Islet precursor cell (in vitro differentiated cells): ENCODE measurements around the gene ASL.
"Not testable (repeated sequence)": the region's sequence is repeated elsewhere in the genome, so short reads cannot be mapped to it uniquely, and the experiment has no call there.

Experiments
- DNase-seq: peaks from one replicate; pipeline ENCODE4 v3.0.0-alpha.2; 2018

The ASL gene

DNA sequence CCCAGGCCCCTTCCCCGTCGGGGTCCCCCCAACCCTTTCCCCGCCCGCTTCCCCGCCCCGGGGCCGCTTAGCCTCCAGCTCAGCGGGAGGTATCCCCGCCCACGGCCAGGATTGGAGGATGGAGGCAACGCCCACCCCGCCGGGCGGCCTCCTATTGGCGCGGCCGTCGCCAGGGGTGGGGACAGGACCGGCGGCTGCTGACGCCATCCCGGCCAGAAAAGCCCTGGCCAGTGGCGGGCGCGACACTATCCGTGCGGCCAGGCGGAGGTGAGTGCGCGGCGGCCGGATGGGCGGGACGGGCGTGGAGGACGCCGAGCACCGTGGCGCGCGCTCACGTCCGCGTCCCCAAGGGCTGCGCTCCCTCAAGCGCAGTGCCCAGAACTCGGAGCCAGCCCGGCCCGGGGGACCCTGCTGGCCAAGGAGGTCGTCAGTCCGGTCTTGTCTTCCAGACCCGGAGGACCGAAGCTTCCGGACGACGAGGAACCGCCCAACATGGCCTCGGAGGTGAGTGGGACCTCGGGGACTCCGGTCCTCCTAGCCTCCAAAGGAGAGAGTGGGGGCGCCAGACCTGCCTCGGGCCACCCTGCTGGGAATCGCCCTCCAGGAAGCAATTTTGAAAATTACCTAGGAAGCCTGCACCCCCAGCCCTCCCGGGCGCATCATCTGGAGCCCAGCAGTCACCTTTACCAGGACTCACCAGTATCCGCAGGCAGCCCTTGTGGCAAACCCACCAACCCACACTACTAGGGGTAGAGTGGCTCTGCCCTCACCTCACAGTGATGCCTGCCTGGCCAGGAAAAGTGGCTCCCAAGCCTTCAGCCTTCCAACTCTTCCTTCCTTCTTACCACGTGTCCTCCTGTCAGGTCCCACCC, at the start of gene ASL:
Gene ASL, plus strand, starts transcription at position 230 of the 872 bp plus-strand sequence. Its CDS starts 263 bp downstream, at position 493.
- peak; percentile 97 for DNase-seq

DNA sequence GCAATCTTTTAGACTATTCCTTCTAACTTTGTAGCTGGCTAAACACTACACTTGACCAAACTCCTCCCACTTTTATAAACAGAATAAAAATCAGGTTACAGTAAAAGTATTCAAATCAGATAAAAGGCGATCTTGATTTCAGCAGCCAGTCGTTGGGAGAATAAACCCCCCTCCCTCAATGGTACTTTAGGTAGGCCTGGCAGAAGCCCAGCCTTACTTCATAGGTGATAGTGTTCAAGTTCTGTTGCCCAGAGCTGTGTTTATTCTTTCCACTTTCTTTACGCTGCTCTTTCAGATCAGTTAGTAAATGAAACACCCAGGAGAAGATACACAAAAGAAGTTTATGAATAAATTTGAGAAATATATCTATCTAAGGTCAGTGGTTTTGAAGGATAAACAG, 47.3 kb upstream of the ASL start:
- not testable (repeated sequence) for DNase-seq

DNA sequence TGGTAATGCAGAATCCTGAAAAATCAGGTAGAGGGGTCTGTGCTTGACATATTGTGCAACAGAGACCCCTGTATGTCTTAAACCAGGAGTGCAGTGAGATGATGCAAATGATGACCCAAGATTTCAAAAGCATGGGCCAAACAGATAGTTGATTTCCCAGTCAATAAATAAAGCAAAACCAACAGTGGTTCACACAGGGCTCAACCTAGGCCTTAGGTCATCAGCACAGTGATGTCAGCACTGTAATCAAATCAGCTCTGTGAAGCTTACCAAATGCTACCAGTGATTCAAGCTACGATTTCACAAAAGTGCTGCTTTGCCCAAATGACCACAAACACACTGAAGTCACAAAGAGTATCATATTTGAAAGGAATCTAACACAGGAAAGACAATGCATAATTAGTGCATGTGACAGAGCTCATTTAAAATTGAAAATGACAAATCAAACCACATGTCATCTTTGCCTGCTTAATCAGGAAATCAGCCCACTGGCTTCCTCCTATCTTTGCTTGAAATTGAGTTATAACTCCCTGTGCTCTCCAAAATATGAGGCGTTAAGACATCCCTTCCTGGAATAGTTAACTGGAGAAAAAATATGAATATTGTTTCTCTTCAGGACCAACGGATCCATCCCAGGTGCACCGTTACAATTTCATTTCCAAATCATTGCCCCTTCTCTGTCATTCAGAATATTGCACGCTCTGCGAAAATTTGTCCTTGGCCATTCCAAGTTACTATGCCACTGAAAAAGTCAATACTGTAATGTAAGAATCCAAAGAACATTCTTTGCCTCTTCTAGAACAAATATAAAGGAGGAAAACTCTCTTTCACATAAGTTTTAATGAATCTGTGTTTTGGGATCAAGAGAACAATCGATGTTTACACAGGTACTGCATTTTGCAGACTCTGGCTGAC, 41.9 kb upstream of the ASL start:
- DNase-seq = no peak

DNA sequence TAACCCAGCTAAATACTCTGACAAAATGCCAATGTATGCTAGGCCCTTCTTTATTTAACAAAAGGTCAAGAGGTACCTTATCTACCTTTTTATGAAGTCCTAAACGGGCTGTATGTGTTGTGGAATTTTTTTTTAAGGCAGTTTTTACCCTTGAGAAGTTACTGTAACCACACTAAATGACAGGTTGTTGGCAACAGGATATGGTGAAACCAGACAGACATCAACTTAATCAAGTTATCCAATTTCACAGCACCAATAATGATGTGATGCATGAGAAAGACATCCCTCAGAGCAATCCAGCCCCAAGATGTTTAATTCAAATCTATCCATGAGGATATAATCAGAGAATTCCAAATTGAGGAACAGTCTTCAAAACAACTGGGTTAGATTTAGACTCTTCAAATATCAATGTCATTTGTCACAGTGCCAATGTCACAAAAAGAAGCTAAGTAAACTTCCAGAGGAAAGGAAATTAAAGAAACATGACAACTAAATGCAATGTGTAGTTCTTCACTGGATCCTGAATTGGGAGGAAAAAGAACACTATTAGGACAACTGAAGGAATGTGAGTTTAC, 41.1 kb upstream of the ASL start:
- DNase-seq = not testable (repeated sequence)

DNA sequence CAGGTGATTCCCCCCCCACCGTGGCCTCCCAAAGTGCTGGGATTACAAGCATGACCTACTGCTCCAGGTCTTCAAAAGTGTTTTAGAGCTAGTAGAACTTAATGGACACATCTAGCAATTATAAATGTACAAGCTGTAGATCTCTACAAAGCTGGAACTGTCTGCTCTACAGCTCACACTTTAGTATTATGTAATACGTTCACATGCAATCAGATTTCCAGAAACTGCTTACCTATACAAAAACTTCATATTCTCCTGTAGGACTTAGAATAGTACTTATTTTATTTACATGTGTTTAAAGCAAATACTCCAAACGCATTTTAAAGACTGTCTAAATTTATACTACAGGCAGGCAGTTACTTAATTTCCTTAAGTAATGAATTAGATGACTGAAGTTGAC, 39.2 kb upstream of the ASL start:
- no peak for DNase-seq

DNA sequence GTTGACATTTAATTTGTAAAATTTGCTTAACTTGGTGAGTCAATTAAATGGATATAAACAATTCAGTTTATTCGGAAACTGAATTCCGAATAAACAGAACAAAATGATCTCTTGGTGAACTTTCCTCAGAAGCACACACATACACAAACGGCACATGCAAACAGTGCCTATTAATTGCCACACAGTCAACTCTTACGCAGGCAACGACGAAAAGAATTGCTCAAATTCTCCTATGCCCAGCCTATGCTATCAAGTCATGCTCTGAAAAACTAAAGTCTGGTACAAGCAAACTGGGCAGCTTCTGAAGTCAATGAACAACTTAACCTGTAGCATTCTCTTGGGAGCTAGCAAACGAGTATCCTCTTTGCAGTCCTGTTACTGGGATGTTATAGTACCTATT, 38.8 kb upstream of the ASL start:
- DNase-seq = no peak

DNA sequence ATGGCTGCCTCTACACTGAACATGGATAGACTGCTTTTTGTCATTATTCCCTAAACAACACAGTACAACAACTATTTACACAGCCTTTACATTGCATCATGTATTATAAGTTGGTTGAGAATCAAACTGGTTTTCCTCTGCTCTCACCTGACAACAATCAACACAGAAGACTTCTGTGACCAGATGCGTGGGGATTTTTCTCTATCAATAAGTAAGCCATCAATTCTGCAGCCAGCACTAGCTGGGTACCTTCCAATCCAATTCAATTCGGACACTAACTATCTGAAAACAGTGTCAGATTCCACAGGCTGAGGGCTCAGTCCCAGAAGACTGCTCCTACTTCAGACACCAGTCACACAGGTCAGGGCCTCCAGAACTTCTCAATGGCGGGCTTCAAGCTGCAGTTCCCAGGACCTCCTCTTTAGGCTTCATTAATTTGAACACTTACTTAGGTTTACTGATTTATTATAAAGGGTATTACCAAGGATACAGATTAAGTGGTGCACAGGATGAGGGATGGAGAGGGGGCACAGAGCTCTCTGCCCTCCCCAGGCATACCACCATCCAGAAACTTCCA, 36.4 kb upstream of the ASL start:
- no peak for DNase-seq

DNA sequence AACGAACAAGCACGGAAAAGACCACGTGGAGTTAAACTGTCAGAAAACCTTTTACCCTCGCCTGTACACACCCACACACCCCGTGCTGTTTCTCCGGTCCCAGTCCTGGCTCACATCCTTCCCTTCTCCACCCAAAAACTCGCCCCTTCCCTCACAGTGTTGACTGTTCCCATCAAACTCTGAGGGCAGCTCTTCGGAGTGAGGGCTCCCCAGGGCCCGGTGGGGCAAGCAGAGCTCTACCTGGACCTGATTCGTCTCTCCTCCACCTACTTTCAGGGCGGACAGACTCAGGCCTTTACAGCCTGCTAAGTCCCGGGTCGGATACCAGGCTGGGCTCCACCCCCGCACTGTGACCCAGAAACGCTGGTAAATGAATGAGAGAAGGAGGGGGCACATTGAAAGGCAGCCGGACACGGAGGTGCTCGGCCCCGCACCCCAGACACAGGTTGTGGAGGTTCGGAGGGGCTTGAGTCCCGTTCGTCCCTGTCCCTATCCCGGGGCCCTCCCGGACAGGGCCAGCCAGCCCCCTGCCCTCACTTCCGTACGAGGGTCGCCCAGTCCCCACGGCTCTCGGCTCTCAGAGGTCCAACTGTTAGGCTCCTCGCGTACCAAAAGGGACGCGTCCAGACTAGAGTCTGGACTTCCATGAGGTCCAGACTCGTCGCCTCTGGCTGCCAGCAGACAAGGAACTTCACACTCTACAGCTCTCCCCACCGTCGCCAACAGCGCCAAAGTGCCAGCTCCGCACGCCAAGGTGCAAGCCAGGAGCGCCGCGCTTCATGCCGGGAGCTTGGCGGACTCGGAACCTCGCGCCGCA, 31.7 kb upstream of the ASL start:
- peak; percentile 78 for DNase-seq

DNA sequence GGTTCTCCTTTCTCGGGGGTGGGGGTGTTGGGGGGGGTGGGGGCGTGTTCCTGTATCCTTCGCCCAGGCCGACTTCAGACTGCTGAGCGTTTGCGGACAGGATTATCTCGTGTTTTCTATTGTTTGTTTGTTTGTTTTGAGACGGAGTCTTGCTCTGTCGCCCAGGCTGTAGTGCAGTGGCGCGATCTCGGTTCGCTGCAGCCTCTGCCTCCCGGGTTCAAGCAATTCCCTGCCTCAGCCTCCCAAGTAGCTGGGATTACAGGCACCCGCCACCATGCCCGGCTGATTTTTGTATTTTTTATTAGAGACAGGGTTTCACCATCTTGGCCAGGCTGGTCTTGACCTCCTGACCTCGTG, 31.1 kb upstream of the ASL start:
- DNase-seq = not testable (repeated sequence)

DNA sequence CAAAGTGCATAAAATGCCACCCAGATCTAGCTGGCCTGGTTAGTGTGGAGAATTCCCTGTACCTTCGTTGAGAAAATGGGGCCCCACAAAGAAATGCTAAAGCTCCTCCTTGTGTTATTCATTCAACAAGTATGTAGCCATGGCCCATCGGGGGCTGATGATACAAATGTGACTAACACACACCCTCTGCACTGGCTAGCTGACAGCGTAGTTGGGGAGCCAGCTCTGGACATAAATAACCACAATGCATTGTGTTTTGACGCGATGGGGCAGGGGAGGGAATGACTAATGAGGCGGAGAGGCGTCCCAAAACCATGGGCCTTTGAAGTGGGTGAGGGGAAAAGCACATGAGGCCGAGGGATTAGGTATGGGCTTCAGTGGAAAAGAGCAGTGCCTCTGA, 28.2 kb upstream of the ASL start:
- peak; percentile 75 for DNase-seq

DNA sequence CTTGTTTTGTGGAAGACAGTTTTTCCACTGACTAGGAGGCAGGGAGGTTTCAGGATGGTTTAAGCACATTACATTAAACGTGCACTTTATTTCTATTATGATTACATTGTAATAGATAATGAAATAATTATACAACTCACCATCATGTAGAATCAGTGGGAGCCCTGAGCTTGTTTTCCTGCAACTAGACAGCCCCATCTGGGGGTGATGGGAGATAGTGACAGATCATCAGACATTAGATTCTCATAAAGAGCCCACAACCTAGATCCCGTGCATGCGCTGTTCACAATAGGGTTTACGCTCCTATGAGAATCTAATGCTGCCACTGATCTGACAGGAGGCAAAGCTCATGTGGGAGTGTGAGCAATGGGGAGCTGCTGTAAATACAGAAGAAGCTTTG, 25.7 kb upstream of the ASL start:
- not testable (repeated sequence) for DNase-seq

DNA sequence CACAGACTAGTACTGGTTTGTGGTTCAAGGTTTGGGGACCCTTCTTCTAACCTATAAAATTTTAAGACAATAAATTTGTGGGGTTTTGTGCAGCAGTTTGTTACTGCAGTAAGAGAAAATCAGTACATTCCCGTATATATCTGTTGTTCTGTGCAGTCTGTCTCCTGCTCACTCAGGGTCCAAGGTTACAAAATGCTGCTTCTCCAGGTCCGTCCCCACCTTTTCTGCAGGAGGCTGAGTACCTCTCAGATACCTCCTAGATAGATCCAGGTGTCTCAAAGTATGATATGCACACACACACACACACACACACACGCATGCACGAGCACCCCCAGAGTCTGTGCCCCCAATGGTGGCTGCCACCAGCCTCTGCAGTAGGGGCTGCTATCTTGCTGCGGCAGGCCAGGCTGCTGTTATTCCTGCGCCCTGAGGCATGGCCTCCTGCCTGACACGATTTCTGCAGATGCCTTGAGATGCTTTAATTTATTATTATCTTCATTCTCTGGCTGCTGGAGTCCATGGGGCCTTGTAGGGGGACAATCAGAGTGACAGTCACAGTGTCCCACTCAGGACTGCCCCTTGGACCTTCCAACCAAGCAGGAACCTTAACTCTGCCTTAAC, 25.2 kb upstream of the ASL start:
- no peak for DNase-seq

DNA sequence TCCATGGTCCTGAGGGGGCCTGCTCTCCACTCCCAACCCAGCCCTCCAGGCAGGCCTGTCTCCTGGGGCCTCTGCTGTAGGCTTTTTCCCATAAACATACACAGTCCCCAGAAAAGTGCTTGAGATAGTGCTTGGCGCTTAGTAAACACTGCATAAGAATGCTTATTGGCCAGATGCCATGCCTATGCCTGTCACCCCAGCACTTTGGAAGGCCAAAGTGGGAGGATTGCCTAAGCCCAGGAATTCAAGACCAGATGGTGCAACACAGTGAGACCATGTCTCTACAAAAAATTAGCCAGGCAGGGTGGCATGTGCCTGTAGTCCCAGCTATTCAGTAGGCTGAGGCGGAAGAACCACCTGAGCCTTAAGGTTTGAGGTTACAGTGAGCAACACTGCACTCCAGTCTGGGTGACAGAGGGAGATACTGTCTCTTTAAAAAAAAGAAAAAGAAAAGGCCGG, 24.6 kb upstream of the ASL start:
- no peak for DNase-seq

DNA sequence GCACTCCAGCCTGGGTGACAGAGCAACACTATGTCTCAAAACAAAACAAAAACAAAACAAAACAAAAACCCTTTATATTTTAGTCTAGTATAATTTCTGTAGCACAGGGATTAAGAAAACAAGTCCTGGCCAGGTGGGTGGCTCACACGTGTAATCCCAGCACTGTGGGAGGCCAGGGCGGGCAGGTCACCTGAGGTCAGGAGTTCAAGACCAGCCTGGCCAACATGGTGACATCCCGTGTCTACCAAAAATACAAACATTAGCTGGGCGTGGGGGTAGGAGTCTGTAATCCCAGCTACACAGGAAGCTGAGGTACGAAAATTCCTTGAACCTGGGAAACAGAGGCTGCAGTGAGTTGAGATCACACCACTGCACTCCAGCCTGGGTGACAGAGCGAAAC, 23.2 kb upstream of the ASL start:
- DNase-seq = no peak

DNA sequence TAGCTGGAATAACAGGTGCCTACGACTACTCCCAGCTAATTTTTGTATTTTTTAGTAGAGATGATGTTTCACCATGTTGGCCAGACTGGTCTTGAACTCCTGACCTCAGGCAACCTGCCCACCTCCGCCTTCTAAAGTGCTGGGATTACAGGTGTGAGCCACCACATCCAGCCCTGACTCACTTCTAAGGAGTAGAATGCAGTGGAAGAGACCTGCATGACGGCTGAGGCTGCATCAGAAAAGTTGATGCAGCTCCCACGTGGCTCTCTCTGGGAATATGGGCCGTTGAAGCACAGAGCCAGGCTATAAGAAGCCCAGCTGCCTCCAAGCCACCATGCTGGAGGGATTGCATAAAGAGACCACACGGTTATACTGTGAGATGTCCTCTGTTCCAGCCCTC, 21.6 kb upstream of the ASL start:
- no peak for DNase-seq

DNA sequence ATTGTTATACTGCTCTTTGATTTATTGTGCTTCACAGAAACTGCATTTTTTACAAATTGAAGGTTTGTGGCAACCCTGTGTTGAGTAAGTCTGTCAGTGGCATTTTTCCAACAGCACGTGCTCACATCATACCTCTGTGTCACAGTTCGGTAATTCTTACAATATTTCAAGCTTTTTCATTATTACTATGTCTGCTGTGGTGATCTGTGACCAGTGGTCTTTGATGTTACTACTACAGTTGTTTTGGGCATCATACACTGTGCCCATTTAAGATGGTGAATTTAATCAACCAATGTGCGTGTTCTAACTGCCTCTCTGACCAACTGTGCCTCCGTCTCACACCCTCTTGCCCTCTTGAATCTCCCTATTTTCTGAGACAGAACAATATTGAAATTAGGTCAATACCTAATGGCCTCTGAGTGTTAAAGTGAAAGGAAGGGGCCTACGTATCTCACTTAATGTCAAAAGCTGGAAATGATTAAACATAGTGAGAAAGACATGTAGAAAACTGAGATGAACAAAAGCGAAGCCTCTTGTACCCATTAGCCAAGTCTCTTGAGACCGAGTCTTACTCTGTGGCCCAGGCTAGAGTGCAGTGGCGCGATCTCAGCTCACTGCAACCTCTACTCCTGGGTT, 20.2 kb upstream of the ASL start:
- DNase-seq = no peak

DNA sequence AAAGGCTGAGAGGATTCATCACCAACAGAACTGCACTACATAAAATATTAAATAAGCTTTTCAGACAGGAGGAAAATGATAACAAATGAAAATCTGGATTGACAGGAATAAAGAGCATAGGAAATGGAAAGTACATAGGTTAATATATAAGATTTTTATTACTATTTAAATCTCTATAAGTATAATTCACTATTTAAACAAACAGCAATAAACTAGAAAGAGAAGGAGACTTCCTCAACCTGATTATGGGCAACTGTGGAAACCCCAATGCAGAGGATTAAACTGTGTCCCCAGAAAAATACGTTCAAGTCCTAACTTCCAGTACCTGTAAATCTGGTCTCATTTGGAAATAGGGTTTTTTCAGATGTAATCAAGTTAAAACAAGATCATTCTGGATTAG, 14.8 kb upstream of the ASL start:
- DNase-seq = no peak

DNA sequence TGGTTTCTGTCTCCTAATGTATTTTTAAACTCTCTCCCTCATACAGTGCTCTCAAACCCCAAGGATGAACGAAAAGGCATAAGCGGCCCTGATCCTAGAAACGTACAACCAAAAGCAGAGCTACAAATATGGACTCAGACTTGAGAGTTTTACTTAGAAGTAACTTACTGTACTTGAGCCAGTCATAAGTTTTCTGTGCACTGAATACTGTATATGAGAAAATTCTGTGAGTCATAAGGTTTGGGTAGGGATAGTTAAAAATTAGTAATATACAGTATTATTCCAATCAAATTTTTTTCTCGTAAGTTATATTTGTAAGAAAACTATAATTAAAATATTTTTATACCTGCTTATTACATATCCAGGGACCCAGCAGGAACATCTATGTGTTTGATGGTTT, 5.9 kb upstream of the ASL start:
- no peak for DNase-seq

DNA sequence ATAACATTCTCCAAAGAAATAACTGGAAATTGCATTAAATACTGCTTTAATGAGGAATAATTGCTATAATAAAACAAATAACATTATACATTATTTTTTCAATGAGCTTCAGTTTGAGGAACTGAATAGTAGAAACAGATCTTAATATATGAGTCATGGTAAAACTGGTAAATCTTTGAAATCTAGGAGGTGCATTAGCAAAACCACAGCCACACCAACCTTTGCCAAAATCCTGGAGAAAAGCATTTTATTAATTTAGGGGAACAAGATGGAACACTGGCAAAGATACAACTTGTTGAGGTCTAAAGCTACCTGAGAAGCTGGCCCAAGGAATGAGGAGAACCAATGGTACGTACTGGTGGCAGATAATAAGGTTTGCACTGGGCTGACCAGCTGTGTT, 5.4 kb upstream of the ASL start:
- DNase-seq = no peak

DNA sequence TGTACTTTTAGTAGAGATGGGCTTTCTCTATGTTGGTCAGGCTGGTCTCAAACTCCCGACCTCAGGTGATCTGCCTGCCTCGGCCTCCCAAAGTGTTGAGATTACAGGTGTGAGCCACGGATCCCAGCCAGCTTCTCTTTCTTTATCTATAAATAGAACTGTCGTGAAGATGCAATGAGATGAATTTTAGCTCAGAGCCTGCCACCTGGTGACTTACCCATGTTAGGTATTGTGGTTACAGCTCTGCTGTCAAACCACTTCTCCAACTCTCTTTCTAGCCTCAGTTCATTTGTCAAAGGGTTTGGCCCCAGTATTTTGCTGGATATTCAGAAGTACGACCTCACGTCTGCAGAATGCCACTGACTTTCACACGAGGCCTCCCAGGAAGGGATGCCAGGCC, 3.4 kb upstream of the ASL start:
- DNase-seq = not testable (repeated sequence)
